Stimulated activated CD8-positive, alpha-beta memory T cell treated with anti-CD3 and anti-CD28 coated beads, Interleukin-4, amount 100 ng/mL, for 24 hours (primary cell): ENCODE results near the gene LFNG.

Experiments used
- DNase-seq: peaks from one replicate; pipeline ENCODE4 v3.0.0-alpha.2; 2020; ENCODE audit warnings: low read depth

LFNG gene

GRCh38 chr7:2572101-2572842, 52.7 kb downstream of the LFNG start:
- DNase-seq = no peak

GRCh38 chr7:2573761-2574160, 54.2 kb downstream of the LFNG start:
- DNase-seq = no peak

DNA sequence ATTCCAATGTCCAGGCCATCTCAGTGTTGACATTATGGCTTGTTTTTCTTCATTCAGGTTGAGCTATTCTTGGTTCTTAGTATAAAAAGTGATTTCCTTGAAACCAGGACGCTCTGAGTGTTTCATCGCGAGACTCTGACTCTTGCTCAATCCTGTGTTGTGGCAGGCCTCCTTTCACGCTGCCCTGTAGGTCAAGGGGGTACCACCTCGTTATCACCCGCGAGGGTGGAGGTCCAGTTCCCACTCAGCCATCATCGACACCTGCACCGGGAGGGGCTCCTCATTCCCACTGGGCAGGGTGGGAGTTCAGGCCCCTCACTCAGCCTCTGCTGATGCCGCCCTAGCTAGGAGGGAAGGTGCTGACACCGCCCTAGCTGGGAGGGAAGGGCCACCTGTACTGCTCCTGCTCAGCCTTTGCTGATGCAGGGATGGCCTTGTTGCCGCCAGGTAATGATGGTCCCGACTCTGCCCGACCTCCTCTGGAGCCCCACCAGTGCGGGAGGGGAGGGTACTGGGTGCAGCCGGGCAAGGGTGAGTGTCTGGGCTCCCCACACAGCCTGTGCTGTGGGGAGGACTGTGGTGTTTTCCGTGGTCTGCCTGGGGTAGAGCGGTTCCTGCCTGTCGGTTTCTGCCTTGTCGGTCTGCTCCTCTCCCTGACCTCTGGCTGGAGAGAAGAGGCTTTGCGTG, 55.6 kb downstream of the LFNG start:
- DNase-seq = no peak

- no peak for DNase-seq
These were observed 56.3 kb downstream of the LFNG start for GRCh38 chr7:2575733-2576340.

GRCh38 chr7:2576742-2577491, 57.3 kb downstream of the LFNG start:
- DNase-seq = no peak
